ENCODE data around the gene TMEM89. TPM values are rescaled to one million over a fixed set of nuclear protein-coding genes. Genes with fewer than 3 reads are reported as not detected.

Gene TMEM89
- total RNA-seq, 1 donor from 2014 or later, result not detected

DNA sequence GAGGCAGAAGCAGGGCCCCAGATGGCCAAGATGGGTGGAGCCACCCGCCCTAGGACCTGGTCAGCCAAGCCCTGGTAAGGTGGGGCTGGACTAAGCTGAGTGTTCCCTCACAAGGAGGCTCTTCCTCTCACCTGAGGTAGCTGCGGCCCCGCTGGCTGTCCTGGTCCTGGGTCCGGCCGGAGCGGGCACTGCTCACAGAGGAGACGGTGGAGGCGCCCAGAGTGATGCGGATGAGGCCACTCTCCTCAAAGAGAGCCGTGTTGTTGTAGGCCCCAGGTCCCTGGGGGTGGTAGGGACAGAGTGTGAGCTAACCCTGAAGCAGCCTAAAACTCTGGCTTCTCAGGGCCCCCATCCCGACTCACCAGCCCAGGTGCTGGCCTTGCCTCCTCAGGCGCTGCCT, 21.0 kb upstream of the TMEM89 start:
- TF ChIP-seq, protein P1, sequence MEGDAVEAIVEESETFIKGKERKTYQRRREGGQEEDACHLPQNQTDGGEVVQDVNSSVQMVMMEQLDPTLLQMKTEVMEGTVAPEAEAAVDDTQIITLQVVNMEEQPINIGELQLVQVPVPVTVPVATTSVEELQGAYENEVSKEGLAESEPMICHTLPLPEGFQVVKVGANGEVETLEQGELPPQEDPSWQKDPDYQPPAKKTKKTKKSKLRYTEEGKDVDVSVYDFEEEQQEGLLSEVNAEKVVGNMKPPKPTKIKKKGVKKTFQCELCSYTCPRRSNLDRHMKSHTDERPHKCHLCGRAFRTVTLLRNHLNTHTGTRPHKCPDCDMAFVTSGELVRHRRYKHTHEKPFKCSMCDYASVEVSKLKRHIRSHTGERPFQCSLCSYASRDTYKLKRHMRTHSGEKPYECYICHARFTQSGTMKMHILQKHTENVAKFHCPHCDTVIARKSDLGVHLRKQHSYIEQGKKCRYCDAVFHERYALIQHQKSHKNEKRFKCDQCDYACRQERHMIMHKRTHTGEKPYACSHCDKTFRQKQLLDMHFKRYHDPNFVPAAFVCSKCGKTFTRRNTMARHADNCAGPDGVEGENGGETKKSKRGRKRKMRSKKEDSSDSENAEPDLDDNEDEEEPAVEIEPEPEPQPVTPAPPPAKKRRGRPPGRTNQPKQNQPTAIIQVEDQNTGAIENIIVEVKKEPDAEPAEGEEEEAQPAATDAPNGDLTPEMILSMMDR (conservative IDR thresholded peaks at IDR 0.05; ENCODE audit: low read depth, low read length), result no peak
- H3K4me3 ChIP-seq (ENCODE audit: low read depth, low read length), result no peak overlapping the region
- DNase-seq (ENCODE audit: low read depth), result no peak

DNA sequence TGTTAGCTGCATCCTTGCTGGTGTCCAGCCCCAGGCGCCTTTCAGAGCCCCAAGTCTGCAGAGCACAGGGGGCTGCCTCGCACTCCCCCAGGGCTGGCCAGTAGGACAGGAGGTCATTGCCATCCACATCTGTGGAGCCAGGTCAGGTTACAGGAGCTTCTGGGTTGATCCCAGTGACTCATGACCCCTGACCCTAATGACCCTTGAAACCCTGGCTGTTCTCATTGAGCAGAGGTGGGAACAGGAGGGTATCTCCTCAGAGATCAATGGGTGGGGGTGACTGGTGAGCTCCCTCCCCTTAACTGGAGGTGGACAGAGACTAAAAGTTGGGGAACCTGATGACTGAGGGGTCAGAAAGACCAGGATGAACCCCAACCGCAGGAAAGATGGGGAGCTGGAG, 19.8 kb upstream of the TMEM89 start:
- H3K4me3 ChIP-seq (ENCODE audit: low read depth, low read length), result no peak overlapping the region
- DNase-seq (ENCODE audit: low read depth), result no peak
- TF ChIP-seq, protein P1 (conservative IDR thresholded peaks at IDR 0.05; ENCODE audit: low read depth, low read length), result no peak

DNA sequence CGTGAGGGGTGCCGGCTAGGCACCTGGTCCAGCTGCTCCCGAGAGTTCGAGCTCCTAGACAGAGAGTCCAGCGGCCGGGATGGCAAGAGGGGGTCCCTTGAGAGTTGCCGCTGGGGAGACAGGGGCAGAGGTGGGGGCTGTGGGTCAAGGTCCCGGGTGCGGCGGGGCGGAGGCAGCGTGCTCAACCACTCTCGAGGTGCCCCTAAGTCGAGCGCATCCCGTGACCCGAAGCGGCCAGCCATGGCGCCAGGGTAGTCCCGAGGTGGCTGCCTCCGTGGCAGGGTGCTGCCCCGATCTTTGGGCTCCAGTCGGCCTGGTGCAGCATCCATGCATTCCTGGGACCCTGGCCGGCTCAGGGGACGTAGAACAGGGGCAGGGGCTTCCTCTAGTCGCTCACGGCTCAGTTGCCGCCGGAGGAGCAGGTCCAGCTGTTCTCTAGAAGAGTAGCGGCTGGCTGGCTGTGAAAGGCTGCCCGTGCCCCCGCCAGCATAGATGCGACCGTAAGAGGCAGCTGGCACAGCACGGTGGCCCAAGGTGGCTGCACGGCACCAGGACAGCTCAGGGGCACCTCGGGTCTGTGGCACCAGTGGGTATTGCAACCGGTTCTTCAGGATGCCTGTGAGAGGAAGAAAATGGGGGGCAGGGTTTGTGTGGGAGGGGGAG, 18.5 kb upstream of the TMEM89 start:
- H3K4me3 ChIP-seq (ENCODE audit: low read depth, low read length), result no peak overlapping the region
- TF ChIP-seq, protein P1 (conservative IDR thresholded peaks at IDR 0.05; ENCODE audit: low read depth, low read length), result no peak
- no peak for DNase-seq (ENCODE audit: low read depth)

DNA sequence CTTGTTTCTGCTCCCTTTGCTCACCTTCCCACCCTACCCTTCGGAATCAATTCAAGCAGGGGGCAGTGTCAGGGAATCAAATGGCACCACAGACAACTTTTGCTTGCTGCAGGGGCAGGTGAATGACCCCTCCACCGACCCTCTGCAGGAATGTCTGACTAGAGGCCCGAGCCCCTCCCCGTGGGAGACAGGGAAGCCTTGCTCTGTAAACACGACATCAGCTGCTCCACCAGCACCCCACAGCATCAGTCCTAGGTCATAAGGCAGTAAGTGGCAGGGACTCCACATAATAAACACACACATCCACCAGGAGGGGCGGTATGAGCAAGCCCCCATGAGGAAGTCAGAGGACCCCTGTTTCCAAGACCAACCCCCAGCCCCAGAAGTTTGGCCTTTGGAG, 15.7 kb upstream of the TMEM89 start:
- DNase-seq (ENCODE audit: low read depth), result no peak
- H3K4me3 ChIP-seq (ENCODE audit: low read depth, low read length), result no peak overlapping the region
- TF ChIP-seq, protein P1 (conservative IDR thresholded peaks at IDR 0.05; ENCODE audit: low read depth, low read length), result no peak

DNA sequence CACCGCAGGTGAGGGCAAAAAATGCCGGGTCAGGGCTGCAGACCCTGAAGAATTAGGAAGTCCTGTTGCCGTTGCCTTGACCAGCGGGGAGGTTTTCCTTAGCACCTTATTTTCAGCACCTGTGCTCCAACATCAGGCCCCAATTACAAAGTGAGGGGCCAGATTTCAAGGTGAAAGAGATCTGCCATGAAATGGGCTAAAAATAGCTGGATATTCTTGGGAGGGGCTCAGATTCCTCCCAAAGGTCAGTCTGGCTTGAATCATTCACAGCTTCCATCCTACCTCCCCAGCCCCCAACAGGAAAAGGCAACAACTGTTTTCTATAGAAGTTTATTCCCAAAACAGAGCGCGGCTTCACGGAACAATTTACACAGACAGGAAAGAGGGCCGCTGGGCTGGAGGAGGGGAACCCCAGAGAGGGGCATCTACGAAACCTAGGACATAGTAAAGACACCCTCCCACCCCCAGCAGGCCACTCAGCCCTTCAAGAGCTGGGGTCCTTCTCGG, 14.6 kb upstream of the TMEM89 start:
- no peak for DNase-seq (ENCODE audit: low read depth)
- H3K4me3 ChIP-seq (ENCODE audit: low read depth, low read length), result peak overlapping the region; percentile 90
- TF ChIP-seq, protein P1 (conservative IDR thresholded peaks at IDR 0.05; ENCODE audit: low read depth, low read length), result no peak

DNA sequence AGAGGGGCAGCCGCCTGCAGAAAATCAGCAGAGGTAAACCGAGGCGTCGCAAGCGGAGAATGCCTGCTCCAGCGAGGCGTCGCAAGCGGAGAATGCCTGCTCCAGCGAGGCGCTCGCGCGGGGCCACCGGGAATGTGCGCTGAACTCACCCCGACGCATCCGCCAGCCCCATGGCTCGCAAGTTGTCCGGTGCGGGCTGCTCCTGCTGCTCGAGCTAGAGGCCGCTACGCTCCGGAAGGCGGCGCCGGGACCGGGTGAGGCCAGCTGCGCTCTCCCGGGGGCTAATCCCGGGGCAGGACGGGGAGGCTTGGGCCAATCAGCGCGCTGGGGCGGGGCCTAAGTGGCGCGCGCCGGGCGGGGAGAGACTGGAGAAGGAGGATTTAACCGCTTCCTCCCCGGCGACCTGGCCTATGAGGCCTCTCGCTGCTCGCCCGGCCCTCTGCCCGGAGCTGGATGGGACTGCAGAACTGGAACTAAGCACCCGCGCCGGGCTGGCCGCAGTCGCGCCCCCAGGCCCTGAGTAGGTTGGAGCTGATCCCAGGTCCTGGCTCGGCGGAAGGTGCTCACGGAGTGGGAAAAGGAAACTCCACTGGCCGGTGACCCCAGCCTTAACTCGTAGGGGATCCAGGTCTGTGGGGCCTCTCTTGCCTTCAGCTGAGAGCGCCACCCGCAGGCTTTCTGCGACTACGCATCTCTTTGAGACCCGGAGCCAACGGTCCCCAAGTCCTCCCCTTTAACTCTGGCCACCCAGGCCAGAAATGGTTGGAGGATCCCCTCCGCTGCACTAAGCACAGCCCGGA, 13.9 kb upstream of the TMEM89 start, which contains the start of gene SLC26A6:
Gene SLC26A6 (minus strand): TSS at position 240 of the 800 bp plus-strand sequence. CDS start 68 bp downstream, at position 172.
- DNase-seq (ENCODE audit: low read depth), result peak; percentile 47
- TF ChIP-seq, protein P1 (conservative IDR thresholded peaks at IDR 0.05; ENCODE audit: low read depth, low read length), result peak; percentile 74
- peak within 1 kb of the TSS; percentile 90 for H3K4me3 ChIP-seq (ENCODE audit: low read depth, low read length)
